Inflammatory macrophage (primary cell): ENCODE measurements around the gene NEK8.
A peak's percentile ranks its signal among the peaks of the same experiment; 100 is the strongest.

ENCODE experiments used
- DNase-seq, 2 donors: peaks; one replicate each; pipeline ENCODE4 v3.0.0-alpha.2; 2020 to 2022
- total RNA-seq, 18 experiments: gene quantifications; one replicate each; lab custom pipeline; 2026; ENCODE audit warnings: mixed read lengths in 6 of 18, inconsistent platforms in 2 of 18; lab: John Stamatoyannopoulos, UW

The NEK8 gene
- total RNA-seq, result 1.2 to 5.5 (median 3.5) reads per million in 18 experiments

GRCh38 chr17:28728364-28729200 is at the start of gene NEK8:
NEK8 (plus strand) TSS chr17:28728788; CDS start chr17:28728814, 26 bp downstream.
- peak; percentile 97 to 99 for DNase-seq

- no peak for DNase-seq
Measured at GRCh38 chr17:28682655-28683054, 45.9 kb upstream of the NEK8 start.

- DNase-seq, result no peak
Measured at GRCh38 chr17:28684963-28685362, 43.6 kb upstream of the NEK8 start.

GRCh38 chr17:28685366-28685765 is 43.2 kb upstream of the NEK8 start:
- DNase-seq, result no peak

GRCh38 chr17:28686296-28686695 is 42.3 kb upstream of the NEK8 start:
- DNase-seq, result no peak

- DNase-seq, result no peak
Measured at GRCh38 chr17:28688481-28688880, 40.1 kb upstream of the NEK8 start.

GRCh38 chr17:28689011-28689410 is 39.6 kb upstream of the NEK8 start:
- no peak for DNase-seq

- DNase-seq, result no peak
Measured at GRCh38 chr17:28693869-28694268, 34.7 kb upstream of the NEK8 start.

- no peak for DNase-seq
Measured at GRCh38 chr17:28698253-28698941, 30.2 kb upstream of the NEK8 start.

- DNase-seq, result no peak
Measured at GRCh38 chr17:28700278-28700677, 28.3 kb upstream of the NEK8 start.

GRCh38 chr17:28700830-28701492 is 27.6 kb upstream of the NEK8 start:
- DNase-seq, result no peak

GRCh38 chr17:28702026-28702751 is 26.4 kb upstream of the NEK8 start:
- no peak for DNase-seq

GRCh38 chr17:28702752-28703150 is 25.8 kb upstream of the NEK8 start:
- no peak for DNase-seq

GRCh38 chr17:28703552-28704218 is 24.9 kb upstream of the NEK8 start:
- DNase-seq, result no peak

- no peak for DNase-seq
Measured at GRCh38 chr17:28704219-28704858, 24.2 kb upstream of the NEK8 start.

- DNase-seq, result no peak
Measured at GRCh38 chr17:28705074-28705659, 23.4 kb upstream of the NEK8 start.

GRCh38 chr17:28705728-28706334 is 22.8 kb upstream of the NEK8 start:
- no peak for DNase-seq

GRCh38 chr17:28706471-28707338 is 21.9 kb upstream of the NEK8 start:
- DNase-seq, result no peak

GRCh38 chr17:28707339-28707720 is 21.3 kb upstream of the NEK8 start:
- no peak for DNase-seq
